GM12891 (cell line): ENCODE results near the gene SLC6A12.

Source experiments
- POLR2A ChIP-seq: IDR thresholded peaks from 2 replicates; pipeline ENCODE4 v1.6.1; 2011; ENCODE audit warnings: low read depth, low read length, control low read depth
- POLR2AphosphoS5 ChIP-seq: IDR thresholded peaks from 2 replicates; pipeline ENCODE4 v1.6.1; 2011; ENCODE audit warnings: low read depth, low read length, control low read depth
- SPI1 ChIP-seq: IDR thresholded peaks from 2 replicates; pipeline ENCODE4 v1.6.1; 2011; ENCODE audit warnings: low read depth, low read length, control low read depth
- TAF1 ChIP-seq: IDR thresholded peaks from 2 replicates; pipeline ENCODE4 v1.6.1; 2011; ENCODE audit warnings: low read depth, low read length, control low read depth

DNA sequence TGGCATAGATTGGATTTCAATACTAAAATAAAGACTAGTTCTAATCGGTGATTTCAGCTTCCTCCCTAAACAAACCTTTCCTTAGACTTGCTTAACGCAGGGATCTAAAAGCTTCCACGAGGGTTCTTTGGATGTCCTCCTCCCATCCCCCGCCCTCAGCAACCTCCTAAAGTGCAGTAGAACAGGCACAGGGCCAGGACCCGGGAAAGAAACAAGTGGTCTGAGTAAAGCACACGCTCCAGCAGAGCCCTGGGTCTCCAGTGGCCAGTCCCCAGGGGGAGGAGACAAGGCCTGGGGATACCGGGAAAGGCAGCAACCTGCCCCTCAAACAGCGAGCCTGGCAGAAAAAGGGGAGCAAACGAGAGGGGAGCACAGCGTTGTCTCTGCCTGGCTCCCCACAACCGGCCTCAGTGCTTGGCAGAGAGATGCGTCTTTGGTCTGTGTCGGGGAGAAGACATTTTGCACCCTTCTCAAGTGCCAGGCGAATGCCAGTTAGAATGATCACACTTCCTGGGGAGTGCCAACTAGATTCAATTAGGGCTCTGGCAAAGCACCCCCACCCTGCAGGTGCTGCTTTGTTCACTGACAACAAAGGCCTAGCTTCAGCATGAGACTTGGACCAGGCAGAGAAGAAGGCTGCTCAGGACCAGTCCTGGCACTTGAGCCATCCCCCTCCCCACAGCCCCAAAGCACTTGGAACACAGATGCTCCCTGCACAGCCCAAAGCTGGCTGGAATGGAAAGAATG, 17.1 kb upstream of the SLC6A12 start:
- TF ChIP-seq POLR2A (no peak), SPI1 (no peak), POLR2AphosphoS5 (no peak), TAF1 (no peak)
